ENCODE data around the gene SSTR5.
A peak's percentile ranks its signal among the peaks of the same experiment; 100 is the strongest.

SSTR5 gene

GRCh38 chr16:1093284-1094123 lies 21.0 kb downstream of the SSTR5 start:
- DNase-seq, result no peak

- no peak for DNase-seq
Observed at GRCh38 chr16:1094124-1094479, 21.6 kb downstream of the SSTR5 start.

- DNase-seq, result no peak
Observed at GRCh38 chr16:1094601-1095449, 22.3 kb downstream of the SSTR5 start.

GRCh38 chr16:1095450-1096168 lies 23.1 kb downstream of the SSTR5 start:
- no peak for DNase-seq

GRCh38 chr16:1096169-1097082 lies 23.9 kb downstream of the SSTR5 start, which contains the start of gene C1QTNF8:
Gene C1QTNF8, minus strand, starts transcription at chr16:1096244. Its CDS starts 1,322 bp downstream, at chr16:1094922.
- no peak for DNase-seq

GRCh38 chr16:1097156-1097555 lies 24.6 kb downstream of the SSTR5 start:
- no peak for DNase-seq

- DNase-seq, result no peak
Observed at GRCh38 chr16:1097800-1098199, 25.3 kb downstream of the SSTR5 start.

GRCh38 chr16:1098266-1098991 lies 25.9 kb downstream of the SSTR5 start:
- no peak for DNase-seq

- no peak for DNase-seq
Observed at GRCh38 chr16:1099189-1100083, 26.9 kb downstream of the SSTR5 start.

GRCh38 chr16:1100084-1100800 lies 27.7 kb downstream of the SSTR5 start:
- no peak for DNase-seq

GRCh38 chr16:1101133-1101532 lies 28.6 kb downstream of the SSTR5 start:
- no peak for DNase-seq

GRCh38 chr16:1101573-1102332 lies 29.2 kb downstream of the SSTR5 start:
- DNase-seq, result no peak

GRCh38 chr16:1102333-1102700 lies 29.8 kb downstream of the SSTR5 start:
- DNase-seq, result no peak

GRCh38 chr16:1102921-1103635 lies 30.5 kb downstream of the SSTR5 start:
- no peak for DNase-seq

- DNase-seq, result no peak
Observed at GRCh38 chr16:1103636-1103980, 31.1 kb downstream of the SSTR5 start.

GRCh38 chr16:1105888-1106620 lies 33.5 kb downstream of the SSTR5 start:
- DNase-seq, result peak; percentile 1

GRCh38 chr16:1106659-1107058 lies 34.1 kb downstream of the SSTR5 start:
- DNase-seq, result no peak

- no peak for DNase-seq
Observed at GRCh38 chr16:1107141-1107540, 34.6 kb downstream of the SSTR5 start.
